ENCODE measurements around the gene USP22. TPM values are rescaled to one million over a fixed set of nuclear protein-coding genes. Genes with fewer than 3 reads are reported as not detected.

Gene USP22
- total RNA-seq, 1 experiment from 2014 or later, result 157 TPM

DNA sequence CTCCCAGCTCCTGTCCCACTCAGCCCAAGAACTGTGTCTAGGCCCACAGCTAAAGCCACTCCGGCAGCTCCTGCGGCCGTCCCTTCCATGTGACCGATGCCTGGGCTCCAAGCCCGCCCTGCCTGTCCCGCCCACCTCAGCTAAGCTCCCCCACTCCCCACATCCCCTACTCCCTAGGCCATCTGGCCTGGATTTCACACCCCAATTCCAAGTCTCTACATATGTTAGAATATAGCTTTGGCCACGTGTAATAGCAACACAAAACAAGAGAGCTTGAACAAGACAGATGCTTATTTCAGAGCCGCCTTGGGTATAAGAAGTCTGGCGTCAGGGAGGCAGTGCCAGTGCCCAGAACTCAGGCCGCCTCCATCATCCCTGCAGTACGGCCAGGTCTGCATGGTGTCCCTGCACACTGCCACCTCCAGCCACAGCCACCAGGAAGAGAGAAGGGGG, 30.0 kb upstream of the USP22 start:
- Mint-ChIP-seq H3K36me3 (ENCODE audit: insufficient read depth, unreplicated experiment) (peaks cover 4% of the 10 kb centered on the region), H3K27me3 (ENCODE audit: insufficient read depth, unreplicated experiment) (no peaks in the 10 kb centered on the region), H3K27ac (ENCODE audit: low read depth, unreplicated experiment) (no peak overlapping the region), H3K9me3 (ENCODE audit: unreplicated experiment) (no peaks in the 10 kb centered on the region), H3K4me1 (ENCODE audit: insufficient read depth, unreplicated experiment) (peaks cover 6% of the 10 kb centered on the region), H3K4me3 (ENCODE audit: unreplicated experiment) (no peak overlapping the region)
- DNase-seq (ENCODE audit: unreplicated experiment), result no peak
- POLR2A ChIA-PET, result no interaction called here
- CTCF ChIA-PET, result interaction anchor here (0.6 kb wide), 1 partner anchor 21 kb away, joined by 3 read pairs; no protein-coding TSS in a partner anchor
- no TSS peak for BruUV-seq (replicated peaks)
- intact Hi-C loops (cut with micrococcal nuclease), result no loop called here
- TF ChIP-seq, protein P1, sequence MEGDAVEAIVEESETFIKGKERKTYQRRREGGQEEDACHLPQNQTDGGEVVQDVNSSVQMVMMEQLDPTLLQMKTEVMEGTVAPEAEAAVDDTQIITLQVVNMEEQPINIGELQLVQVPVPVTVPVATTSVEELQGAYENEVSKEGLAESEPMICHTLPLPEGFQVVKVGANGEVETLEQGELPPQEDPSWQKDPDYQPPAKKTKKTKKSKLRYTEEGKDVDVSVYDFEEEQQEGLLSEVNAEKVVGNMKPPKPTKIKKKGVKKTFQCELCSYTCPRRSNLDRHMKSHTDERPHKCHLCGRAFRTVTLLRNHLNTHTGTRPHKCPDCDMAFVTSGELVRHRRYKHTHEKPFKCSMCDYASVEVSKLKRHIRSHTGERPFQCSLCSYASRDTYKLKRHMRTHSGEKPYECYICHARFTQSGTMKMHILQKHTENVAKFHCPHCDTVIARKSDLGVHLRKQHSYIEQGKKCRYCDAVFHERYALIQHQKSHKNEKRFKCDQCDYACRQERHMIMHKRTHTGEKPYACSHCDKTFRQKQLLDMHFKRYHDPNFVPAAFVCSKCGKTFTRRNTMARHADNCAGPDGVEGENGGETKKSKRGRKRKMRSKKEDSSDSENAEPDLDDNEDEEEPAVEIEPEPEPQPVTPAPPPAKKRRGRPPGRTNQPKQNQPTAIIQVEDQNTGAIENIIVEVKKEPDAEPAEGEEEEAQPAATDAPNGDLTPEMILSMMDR (IDR thresholded peaks at IDR 0.05; ENCODE audit: unreplicated experiment), result no peak

DNA sequence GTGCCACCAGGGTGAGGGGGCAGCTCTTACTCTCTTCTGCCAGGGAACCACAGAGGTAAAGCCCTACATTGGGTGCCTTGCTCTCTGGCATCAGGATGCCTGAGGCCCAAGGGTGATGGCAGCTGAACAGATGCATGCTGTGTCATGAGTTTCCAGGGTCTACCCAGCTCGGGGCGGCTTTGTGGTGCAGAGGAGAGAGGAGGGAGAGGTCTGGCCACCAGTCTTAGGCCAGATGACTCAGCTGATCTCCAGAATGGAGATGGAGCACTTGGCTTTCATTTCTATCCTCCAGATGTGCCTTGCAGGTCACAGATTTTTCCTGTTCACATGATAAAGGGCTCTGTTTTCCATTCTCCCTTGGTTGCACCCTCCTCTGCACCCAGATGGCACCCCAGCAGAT, 23.6 kb upstream of the USP22 start:
- Mint-ChIP-seq H3K4me3 (ENCODE audit: unreplicated experiment) (no peak overlapping the region), H3K27ac (ENCODE audit: low read depth, unreplicated experiment) (no peak overlapping the region), H3K4me1 (ENCODE audit: insufficient read depth, unreplicated experiment) (no peaks in the 10 kb centered on the region), H3K9me3 (ENCODE audit: unreplicated experiment) (no peaks in the 10 kb centered on the region), H3K27me3 (ENCODE audit: insufficient read depth, unreplicated experiment) (no peaks in the 10 kb centered on the region), H3K36me3 (ENCODE audit: insufficient read depth, unreplicated experiment) (no peaks in the 10 kb centered on the region)
- ChIA-PET CTCF (interaction anchor here (2.2 kb wide), 1 partner anchor 23 kb away, joined by 6 read pairs; no protein-coding TSS in a partner anchor), POLR2A (no interaction called here)
- no TSS peak for BruUV-seq (replicated peaks)
- no peak for DNase-seq (ENCODE audit: unreplicated experiment)
- TF ChIP-seq, protein P1 (IDR thresholded peaks at IDR 0.05; ENCODE audit: unreplicated experiment), result no peak
- intact Hi-C loops (cut with micrococcal nuclease), result no loop called here

DNA sequence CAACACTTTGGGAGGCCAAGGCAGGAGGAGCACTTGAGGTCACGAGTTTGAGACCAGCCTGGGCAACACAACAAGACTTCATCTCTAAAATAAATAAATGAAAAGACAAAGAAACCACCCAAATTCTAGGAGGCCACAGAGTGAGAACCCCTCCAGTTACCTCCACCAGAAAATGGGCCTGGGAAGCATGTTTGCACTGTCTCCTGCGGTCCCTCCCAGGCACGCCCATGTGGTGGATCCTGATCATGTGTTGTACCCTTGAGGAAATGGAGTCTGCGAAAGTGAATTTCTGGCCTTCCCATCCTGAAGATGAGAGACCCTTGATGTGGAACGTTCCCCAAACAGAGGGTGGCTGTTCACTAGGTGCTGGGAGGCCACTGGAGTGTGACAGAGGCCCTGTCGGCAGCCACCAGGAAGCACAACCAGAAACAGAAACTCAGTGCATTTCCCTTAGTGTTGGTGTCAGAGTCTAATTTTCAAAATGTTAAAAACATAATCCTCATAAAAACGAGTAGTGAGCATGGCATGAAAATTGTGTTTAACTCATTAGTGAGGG, 19.2 kb upstream of the USP22 start:
- POLR2A ChIA-PET, result no interaction called here
- no peaks in the 10 kb centered on the region for H3K4me1 Mint-ChIP-seq (ENCODE audit: insufficient read depth, unreplicated experiment)
- no TSS peak for BruUV-seq (replicated peaks)
- no peaks in the 10 kb centered on the region for H3K36me3 Mint-ChIP-seq (ENCODE audit: insufficient read depth, unreplicated experiment)
- intact Hi-C loops (cut with micrococcal nuclease), result no loop called here
- H3K27ac Mint-ChIP-seq (ENCODE audit: low read depth, unreplicated experiment), result no peak overlapping the region
- no peaks in the 10 kb centered on the region for H3K9me3 Mint-ChIP-seq (ENCODE audit: unreplicated experiment)
- H3K27me3 Mint-ChIP-seq (ENCODE audit: insufficient read depth, unreplicated experiment), result no peaks in the 10 kb centered on the region
- TF ChIP-seq, protein P1 (IDR thresholded peaks at IDR 0.05; ENCODE audit: unreplicated experiment), result no peak
- H3K4me3 Mint-ChIP-seq (ENCODE audit: unreplicated experiment), result no peak overlapping the region
- CTCF ChIA-PET, result no interaction called here
- no peak for DNase-seq (ENCODE audit: unreplicated experiment)

DNA sequence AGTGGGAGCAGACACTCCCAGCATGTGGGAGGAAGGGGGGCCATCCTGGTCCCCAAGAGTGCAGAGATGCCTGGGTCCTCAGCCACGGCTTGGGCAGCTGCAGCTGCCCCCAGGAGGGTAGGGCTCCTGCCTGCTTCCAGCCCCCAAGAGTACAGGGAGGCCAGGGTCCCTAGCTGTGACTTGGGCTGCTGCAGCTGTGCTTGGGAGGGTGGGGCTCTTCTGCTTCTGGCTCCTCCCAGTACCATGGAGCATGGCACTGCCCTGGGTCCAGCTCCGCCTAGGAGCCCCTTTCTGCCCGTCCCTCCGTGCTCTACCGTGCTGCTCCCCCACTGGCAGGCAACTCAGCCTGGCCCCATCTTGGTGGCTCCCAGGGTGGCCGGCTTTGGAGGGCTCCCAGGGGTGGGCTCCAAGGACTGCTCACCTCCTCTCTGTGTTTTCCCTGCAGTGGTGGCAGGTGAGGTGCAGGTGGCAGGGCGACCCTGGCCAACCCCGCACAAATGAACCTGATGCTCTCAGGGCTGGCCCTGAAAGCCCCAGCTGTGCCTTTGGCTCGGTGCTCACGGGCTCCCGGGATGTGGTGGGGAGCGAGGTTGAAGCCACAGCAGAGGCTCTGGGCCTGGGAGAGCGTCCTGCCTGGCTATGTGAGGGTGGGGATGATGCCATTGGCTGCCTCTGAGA, 18.5 kb upstream of the USP22 start:
- Mint-ChIP-seq H3K4me1 (ENCODE audit: insufficient read depth, unreplicated experiment) (no peaks in the 10 kb centered on the region), H3K4me3 (ENCODE audit: unreplicated experiment) (no peak overlapping the region), H3K36me3 (ENCODE audit: insufficient read depth, unreplicated experiment) (no peaks in the 10 kb centered on the region), H3K27ac (ENCODE audit: low read depth, unreplicated experiment) (no peak overlapping the region), H3K27me3 (ENCODE audit: insufficient read depth, unreplicated experiment) (no peaks in the 10 kb centered on the region), H3K9me3 (ENCODE audit: unreplicated experiment) (no peaks in the 10 kb centered on the region)
- CTCF ChIA-PET, result interaction anchor here (1.8 kb wide), 1 partner anchor 18 kb away, joined by 7 read pairs; no protein-coding TSS in a partner anchor
- POLR2A ChIA-PET, result interaction anchor here (4.2 kb wide), 1 partner anchor 18 kb away, joined by 22 read pairs; the partner anchor contains the start of gene USP22
- TF ChIP-seq, protein P1 (IDR thresholded peaks at IDR 0.05; ENCODE audit: unreplicated experiment), result no peak
- intact Hi-C loops (cut with micrococcal nuclease), result no loop called here
- DNase-seq (ENCODE audit: unreplicated experiment), result no peak
- BruUV-seq (replicated peaks), result no TSS peak

Measured in MCF 10A (cell line).